Ishikawa (cell line): ENCODE data around the gene PDE4DIP.
"Not testable (repeated sequence)": the region's sequence is repeated elsewhere in the genome, so short reads cannot be mapped to it uniquely, and the experiment has no call there.

ENCODE experiments used
- CEBPB ChIP-seq: IDR thresholded peaks from 2 replicates; pipeline ENCODE4 v1.6.1; 2012
- EP300 ChIP-seq: IDR thresholded peaks from 2 replicates; pipeline ENCODE4 v1.6.1; 2012; ENCODE audit warnings: borderline replicate concordance
- RAD21 ChIP-seq: IDR thresholded peaks from 2 replicates; pipeline ENCODE4 v1.6.1; 2012; ENCODE audit warnings: low read depth
- REST ChIP-seq: IDR thresholded peaks from 2 replicates; pipeline ENCODE4 v1.6.1; 2012; ENCODE audit warnings: low read depth, mild to moderate bottlenecking
- TCF12 ChIP-seq: IDR thresholded peaks from 2 replicates; pipeline ENCODE4 v1.6.1; 2012; ENCODE audit warnings: low read depth
- YY1 ChIP-seq: IDR thresholded peaks from 2 replicates; pipeline ENCODE4 v1.6.1; 2012; ENCODE audit warnings: low read depth

GRCh38 chr1:148844220-148844619 lies at the start of gene PDE4DIP:
- not testable (repeated sequence) for TF ChIP-seq YY1, REST, CEBPB, RAD21, EP300, TCF12
